SKM-1 (cell line): Measurements from ENCODE around the gene SLC38A5.
"Not testable (repeated sequence)": the region's sequence is repeated elsewhere in the genome, so short reads cannot be mapped to it uniquely, and the experiment has no call there.

Experiments
- DNase-seq: peaks from one replicate; lab custom pipeline; 2025; ENCODE audit not compliant: unreplicated experiment; lab: John Stamatoyannopoulos, UW

SLC38A5 gene

DNA sequence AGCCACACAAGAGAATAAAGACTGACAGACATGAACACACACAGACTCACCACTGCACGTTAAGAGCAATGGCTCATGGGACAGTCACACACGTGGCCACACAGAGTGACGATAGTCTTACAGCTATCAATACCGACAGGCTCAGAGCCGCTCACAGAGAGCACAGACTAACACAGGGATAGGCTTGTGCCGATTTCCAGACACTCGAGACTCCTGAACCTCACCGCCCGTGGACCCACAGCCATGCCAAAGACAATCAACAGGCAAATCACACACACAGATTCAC, 716 bp upstream of the SLC38A5 start:
- DNase-seq, result no peak

DNA sequence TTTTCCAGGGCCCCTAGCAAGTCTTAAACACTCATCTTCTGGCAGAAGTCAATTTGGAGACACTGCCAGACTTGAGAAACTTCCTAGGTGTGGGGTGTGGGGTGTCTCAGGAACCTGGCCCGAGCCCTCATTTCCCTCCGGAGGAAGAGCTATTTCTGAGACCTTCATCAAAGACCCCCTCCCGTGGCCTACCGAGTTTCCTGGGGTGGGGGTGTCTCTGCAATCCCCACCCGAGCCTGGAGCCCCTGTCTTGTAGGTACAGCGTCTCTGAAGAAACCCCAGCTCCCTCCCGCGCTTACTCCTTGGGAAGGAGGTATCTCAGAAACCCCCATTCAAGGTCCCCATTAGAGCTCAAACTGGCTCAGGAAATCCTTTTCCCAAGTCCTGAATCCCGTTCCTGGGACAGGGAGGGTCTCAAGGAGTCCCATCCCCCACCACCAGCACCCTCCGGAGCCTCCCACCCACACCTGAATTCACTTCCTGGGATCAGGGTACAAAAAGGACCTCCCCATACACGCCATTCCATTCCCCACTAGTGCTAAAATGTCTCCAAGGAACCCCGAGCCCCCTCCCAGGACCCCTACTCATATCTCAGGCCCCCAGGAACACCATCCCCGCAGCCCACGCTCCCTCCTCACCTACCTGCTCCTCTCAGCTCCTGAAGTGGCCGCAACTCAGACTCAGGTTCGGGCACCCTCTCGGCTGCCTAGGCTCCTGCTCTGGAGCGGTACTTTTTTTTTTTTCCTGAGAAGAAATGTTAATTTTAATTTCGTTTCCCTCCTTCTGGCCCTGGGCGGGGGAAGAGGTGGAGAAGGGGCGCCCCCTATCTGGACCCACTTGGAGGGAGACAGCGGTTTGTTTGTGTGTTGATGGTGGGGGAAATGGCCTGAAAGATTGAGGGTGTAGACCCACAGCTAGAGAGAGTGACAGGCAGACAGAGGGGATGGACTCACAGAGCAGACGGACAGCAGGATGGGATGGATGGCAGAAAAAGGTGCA, 1.1 kb downstream of the SLC38A5 start:
- no peak for DNase-seq

DNA sequence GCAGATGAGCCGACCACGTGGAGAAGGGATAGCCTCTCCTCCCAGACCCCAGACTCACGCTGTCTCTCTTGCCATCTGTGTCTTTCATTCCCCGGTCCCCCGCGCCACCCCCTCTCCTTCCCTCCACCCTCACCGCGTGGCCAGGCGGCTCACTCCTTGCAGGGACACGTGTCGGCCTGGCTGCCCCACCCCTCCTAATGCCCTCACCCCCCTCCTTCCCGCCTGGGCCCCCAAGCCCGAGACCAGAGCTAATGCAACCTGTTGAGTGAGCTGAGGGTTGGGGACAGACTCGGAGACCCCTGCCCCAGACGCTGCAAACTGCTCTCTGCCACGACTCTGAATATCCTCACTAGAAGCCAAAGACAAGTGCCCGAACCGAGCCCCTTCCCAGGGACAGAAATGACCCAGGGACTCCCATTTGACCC, 1.8 kb downstream of the SLC38A5 start:
- DNase-seq, result no peak

DNA sequence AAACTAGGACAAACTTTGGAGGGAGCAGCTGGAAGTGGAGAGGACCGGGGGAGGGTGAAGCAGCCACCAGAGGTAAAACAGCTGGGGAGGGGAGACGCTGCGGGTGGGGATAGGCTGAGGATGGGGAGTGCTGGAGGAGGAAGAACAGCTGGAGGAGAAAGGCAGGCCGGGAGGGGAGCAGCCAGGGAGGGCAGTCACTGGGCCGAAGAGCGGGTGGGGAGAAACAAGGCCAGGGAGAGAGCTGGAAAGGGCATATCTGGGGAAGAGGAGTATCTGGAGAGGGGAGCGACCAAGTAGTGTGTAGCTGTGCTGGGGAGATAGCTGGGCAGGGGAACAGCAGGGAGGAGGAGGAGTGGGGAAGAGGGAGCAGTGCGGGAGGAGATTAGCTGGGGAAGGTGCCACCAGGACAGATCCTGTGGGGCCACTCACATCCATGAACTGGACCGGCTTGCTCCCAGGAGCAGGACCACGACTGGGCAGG, 2.7 kb downstream of the SLC38A5 start:
- no peak for DNase-seq

DNA sequence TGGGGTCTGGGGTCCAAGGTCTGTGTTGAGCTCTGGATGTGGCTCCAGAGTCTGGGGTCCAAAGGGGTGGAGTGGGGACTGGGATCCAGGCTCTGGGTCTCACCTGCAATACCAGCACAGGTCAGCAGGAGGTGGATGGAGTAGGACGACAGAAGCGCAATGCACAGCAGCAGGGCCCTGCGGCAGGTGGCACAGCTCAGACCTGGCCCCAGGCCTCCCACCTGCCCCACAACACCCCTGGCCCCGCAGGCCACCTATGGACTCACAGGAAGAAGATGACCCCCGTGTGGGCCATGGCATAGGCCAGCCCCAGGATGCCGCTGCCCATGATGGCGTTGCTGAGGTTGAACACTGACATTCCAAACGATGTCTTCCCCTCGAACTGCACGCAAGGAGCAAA, 3.4 kb downstream of the SLC38A5 start:
- DNase-seq, result no peak

DNA sequence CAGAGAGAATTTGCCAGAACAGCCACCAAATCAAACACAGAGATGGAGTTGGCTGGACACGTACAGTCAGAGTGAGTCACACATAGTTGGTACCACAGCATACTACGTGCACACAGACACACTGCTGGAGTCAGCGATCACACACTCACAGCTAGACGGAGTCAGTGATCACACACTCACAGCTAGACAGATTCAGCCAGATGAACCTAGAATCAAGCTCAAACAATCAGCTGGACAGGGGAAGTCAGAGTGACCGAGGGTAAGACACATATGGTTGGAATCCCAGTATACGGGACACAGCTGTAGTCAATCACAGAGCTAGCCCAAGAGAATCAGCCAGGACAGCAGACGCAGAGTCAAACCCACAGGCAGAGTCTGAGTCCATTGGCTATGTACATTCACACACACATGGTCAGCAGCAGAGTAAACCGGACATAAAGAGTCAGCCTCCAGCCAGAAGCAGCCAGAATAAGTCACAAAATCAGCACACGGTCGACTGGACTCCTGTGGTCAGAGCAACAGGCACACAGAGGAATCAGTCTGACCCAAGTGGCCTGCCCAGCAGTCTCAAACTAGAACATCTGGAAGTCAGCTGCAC, 4.6 kb downstream of the SLC38A5 start:
- DNase-seq, result no peak

DNA sequence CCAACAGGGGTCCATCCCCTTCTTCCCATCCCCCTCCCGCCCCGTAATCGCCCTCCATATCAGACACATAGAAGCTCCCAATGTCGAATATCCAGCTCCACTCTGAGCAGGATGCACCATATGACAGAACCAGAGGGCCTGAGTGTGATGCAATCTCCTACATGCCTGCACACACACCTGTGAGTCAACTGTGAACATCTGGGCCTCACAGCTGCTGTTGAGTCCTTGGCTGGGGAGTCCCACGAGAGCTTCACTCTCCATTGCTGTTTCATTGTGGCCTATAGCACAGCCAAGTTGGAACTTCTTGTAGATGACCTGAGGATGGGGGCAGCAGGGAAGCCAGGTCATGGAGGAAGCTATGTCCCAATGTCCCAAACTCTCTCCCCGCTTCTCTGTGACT, 8.2 kb downstream of the SLC38A5 start:
- DNase-seq, result no peak

DNA sequence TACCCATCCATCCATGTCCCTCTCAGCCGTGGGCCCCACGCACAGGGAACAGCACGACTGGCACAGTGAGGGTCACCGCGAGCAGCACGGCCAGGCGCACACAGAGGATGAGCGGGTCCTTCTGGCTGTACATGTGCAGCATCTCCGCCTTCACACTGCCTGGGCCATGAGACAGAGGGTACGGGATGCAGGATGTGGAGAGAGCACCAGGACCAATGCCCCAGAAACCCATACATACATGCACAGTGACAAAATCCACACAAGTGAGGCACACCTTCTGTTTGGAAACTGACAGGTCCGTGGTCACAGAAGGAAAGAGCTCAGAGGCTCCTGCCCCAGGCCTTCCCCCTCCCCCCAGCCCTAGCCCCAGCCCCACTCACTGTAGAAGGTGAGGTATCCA, 9.5 kb downstream of the SLC38A5 start:
- DNase-seq, result no peak

DNA sequence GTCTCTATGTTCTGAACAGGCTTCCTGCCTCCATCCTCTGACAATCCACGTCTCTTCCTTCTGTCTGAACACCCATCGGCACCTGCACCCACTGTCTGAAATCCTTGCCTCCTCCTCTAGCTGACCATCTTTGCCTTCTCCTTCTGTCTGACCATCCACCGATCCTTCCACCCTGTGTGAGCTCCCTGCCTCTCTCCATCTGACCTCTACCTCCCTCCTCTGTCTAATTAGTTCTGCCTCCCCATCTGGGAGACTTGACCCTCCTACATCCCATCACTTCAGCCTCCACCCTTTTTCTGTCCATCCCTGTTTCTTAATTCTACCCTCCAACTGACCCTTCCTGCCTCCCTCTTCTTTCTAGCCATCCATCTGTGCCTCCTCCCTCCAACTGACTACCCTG, 10.0 kb downstream of the SLC38A5 start:
- DNase-seq, result no peak

DNA sequence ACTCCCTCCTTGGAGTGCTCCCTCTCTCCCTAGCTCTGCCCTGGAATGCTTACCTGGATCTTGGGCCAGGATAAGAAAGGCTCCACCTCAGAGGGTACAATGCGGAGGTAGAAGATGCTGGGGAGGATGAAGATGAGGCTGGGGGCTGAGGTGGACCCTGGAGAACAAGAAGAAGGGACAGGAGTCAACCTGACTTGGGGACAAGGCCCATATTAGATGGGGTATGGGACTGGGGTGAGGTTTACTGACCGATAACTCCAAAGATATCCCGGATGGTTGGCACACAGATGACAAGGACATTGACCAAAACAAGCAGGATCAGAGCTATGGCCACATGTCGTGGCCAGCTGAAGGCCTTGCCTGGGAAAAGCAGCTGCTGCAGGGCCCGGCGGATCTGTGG, 10.6 kb downstream of the SLC38A5 start:
- no peak for DNase-seq

DNA sequence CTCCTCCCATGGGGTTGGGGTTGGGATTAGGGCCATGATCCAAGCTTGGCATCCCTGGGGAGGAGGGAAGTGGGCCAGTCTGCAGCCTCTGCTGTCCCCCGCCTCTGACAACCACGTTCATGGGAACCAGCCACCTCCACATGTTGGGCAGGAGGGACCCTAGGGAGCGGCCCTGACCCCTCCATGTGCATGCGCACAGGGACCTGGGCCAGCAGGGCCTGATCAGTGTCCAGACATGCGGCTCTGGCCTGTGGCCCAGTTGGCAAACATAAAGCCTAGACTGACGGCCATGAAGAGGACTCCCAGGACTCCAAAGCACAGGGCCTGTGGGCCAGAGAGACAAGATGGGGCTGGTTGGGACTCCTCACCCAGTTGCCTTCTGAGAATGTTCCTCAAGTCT, 11.3 kb downstream of the SLC38A5 start:
- DNase-seq, result no peak

DNA sequence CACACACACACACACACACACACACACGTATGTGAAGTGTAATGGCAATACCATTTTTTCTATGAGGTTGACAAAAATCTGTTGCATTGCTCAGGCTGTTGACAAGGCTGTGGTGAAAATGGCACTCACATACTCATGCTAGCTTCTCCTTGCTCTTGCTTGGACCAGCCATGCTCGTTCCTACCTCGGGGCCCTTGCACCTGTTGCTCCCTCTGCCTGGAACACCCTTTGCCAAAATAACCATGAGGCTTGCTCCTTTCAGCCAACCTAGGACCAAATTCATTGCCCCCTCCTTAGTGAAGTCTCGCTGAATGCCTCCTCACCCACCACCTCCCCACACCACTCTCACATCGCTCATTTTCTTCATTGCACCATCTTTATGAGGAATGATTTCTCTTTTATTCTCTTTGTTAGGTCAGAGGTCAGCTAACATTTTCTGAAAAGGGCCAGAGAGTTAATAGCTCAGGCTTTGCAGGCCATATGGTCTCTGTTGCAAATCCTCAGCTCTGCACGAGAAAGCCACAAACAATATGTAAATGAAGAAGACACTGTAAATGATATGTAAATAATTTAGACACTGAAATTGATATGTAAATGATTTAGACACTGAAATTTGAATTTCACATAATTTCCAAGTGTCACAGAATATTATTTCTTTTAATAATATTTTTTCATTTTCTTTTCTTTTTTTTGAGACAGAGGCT, 13.3 kb downstream of the SLC38A5 start:
- DNase-seq, result no peak

DNA sequence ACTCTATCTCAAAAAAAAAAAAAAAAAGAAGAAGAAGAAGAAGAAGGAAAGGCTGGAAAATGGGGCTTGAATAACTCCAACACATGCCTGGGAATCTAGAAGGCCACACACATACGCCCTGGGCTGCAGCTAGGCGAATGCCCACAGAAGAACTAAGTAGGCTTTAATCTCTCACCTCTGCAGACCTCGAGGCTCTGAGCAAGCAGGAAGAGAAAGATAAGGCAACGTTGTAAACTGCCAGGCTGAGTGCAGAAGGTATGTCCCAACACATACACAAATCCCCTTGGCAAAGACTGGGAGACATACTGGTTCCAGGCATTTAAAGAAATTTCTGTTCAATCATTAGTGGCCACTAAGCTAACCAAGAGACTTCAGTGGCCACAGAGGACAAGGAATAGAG, 18.4 kb downstream of the SLC38A5 start:
- DNase-seq, result no peak

DNA sequence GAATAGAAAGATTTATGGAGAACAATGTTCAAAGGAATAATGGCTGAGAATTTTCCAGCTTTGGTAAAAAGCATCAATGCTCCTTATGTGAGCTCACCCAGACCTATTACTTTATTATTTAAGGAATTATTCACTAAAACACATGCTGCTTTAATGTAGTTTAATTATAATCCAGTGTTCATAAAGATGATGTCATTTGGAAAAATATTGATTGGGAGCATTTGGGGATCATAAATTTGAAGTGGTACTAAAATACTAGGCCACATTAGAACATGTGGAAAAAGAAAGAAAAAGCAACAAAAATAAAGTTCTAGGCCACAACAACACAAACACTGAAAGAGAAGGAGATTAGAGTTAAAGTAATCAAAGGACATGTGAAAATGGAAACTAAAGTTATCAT, 20.0 kb downstream of the SLC38A5 start:
- no peak for DNase-seq

DNA sequence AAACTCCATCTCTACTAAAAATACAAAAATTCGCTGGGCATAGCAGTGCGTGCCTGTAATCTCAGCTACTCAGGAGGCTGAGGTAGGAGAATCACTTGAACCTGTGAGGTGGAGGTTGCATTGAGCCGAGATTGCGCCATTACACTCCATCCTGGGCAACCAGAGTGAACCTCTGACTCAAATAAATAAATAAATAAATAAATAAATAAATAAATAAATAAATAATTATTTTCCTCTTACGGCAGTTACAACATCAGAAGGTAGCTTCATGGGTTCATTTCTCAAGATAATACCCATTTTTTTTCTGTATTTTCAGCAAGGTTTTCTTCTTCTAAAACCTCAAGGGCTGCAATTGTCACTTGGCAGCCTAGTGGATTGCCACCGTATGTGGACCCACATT, 22.9 kb downstream of the SLC38A5 start:
- not testable (repeated sequence) for DNase-seq

DNA sequence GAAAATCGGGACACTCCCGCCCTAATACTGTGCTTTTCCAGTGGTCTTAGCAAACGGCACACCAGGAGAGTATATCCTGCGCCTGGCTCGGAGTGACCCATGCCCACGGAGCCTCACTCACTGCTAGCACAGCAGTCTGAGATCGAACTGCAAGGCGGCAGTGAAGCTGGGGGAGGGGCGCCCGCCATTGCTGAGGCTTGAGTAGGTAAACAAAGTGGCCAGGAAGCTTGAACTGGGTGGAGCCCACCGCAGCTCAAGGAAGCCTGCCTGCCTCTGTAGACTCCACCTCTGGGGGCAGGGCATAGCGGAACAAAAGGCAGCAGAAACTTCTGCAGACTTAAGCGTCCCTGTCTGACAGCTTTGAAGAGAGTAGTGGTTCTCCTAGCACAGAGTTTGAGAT, 36.3 kb downstream of the SLC38A5 start:
- DNase-seq, result not testable (repeated sequence)

DNA sequence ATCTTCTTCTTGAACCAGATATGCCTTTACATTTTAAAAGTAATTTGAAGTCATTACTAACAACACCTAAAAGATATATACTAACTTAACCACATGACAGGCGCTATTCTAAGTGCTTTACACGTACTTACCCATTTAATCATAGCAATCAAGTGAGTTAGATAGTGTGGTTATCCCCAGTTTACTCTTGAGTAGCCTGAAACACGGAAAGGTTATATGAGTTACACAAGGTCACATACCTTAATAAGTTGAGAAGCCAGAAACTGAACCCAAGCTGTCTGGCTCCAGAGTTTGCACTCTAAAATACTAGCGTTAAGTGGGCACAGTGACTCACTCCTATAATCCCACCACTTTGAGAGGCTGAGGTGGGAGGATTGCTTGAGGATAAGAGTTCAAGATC, 39.9 kb downstream of the SLC38A5 start:
- not testable (repeated sequence) for DNase-seq

DNA sequence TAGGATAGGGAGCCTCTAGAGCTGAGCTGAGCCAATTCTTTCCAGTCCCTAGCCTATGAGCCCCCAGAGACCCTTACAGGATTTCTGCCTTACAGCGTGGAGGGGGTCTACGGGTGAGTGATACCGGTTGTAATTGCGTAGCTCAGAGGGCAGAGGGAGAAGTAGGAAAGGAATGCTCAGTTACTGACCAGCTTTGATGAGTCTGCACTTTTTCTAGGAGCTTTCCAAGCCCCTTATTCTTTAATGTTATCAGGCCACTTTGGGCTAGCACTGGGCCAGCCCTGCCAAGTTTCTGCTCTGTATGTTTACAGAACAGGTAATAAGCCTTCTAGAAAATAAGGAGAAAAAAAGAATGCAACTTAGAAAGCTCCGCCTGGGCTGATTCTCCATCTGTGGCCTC, 40.5 kb downstream of the SLC38A5 start:
- DNase-seq, result not testable (repeated sequence)

DNA sequence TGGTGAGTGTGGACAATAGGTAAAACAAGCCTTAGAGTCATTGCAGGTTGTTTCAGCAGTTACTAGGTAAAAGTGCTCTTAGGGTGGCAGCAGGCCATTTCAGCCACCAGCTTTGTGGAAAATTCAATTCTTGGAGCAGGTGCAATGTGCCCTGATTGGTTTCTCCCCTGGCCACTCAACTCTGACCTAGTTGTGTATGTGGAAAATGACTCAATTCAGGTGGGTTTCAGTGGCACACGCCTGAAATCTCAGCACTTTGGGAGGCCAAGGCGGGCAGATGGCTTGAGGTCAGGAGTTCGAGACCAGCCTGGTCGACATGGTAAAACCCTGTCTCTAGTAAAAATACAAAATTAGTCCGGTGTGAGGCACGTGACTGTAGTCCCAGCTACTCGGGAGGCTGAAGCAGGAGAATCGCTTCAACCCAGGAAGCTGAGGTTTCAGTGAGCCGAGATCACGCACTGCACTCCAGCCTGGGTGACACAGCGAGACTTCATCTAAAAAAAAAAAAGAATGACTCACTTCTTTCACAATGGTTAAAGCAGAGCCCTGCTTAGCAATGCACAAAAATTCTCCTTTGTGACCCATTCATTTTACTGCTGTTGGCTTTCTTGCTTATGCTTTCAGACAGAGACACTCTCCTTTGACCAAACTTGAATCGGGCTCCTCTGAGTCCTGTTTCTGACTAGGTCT, 42.9 kb downstream of the SLC38A5 start:
- DNase-seq, result not testable (repeated sequence)

DNA sequence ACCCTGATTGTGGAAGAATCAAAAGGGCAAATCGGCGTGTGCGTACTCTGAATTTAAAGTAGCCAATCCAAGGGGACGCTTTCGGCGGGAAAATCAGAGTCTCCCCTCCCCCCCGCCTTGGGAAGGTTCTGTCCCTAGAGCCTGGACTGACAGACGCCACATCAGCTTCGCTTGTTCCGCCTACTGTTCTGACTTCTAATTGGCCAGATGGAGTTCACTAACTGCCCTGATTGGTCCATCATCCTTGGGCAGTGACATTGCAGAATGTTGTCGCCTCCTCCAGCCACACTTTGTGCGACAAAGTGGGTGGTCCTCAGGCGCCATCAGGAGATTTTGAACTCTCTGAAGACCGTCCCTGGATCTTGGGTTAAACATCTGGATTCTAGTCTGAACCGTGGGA, 58.2 kb downstream of the SLC38A5 start, which contains the start of gene SSX4B:
SSX4B (minus strand) TSS at position 101 of the 400 bp plus-strand sequence. CDS start 588 bp downstream, outside the sequence.
- DNase-seq, result not testable (repeated sequence)
